Fibroblast of skin of back (primary cell): ENCODE measurements around the gene NFASC.
A peak's percentile ranks its signal among the peaks of the same experiment; 100 is the strongest.

Experiments
- DNase-seq: peaks from one replicate; pipeline ENCODE4 v3.0.0-alpha.2; 2013

NFASC gene

DNA sequence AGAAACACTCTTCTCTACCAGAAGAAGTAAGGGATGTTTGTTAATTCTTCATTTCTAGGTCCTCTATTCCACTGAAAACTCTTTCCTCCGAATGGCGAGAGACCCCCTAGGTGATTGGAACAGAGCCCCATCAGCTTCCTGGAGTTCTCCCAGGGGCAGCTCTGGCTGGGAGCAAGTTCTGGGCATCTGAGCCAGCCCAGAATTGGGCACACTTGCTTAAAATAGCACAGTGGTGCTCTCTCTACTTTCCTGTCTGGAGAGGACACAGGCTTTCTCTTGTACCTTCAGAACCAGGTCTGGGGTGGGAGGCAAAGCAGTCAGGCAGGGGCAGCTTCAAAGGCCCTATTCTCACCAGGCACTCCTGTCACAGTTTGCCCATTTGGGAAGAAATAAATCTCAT is 89.2 kb downstream of the NFASC start:
- DNase-seq, result no peak

DNA sequence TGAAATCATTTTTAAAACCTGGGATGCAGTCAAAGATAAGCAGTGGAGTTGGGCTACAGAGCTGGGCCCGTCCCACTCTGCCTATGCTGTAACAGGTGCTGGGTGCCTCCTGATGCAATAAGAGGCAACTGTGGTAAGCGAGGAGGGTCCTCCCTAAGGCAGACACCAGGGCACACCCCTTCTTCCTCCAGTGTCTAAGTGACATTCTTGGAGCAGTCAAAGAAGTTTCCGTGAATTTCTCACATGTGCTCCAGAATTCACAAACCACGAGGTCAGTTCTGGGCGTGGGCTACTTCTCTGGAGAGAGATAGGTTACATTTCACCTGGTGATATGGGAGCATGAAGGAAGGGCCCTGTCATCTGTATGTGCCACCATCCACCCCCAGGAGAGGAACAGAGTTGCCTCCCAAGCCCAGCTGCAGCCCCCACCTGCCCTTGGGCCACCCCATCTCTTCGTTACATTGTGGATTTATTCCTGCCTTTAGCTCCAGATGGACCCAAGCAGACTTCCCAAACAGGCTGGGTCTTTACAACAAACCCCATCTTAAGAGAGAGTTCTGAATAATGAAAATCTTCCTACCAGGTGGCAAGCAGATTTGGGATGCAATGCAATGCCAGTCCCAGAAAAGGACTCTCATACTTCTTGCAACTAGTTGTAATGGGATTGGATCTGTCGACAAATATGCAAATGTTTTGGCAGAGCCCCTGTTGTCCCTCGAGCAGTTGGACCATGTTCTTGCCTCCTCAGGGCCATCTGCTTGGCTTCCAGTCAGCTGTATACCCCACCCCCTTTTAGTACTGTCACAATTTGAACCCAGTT is 89.9 kb downstream of the NFASC start:
- DNase-seq, result no peak

DNA sequence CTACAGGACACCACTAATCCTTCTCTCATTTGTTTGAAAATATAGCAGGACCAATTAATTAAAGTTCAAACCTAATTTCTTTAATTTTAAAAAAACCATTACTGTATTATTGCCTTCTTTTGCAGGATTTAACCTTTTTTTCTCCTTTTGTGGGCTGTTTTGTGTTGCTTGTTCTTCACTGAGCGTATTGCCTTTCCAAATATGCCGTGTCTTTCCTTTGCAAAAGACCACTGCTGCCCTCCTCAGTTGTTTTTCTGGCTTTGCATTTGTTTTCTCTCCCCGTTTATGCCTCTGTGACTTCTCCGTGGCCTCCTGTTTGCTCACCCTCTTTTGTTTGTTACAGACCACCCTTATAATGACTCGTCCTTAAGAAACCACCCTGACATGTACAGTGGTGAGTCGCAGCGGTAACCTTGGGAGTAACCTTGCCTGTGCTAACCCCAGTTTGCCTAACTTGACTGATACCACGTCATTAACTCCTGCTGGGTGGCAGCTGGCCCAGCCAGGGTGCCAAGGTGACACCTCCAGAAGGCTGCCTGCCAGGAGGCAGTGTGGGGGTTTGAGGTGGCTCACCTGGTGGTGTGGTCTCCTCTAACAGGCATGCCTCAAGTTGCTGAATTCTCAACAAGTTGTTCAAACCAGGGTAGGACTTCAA is 91.2 kb downstream of the NFASC start:
- DNase-seq, result no peak

DNA sequence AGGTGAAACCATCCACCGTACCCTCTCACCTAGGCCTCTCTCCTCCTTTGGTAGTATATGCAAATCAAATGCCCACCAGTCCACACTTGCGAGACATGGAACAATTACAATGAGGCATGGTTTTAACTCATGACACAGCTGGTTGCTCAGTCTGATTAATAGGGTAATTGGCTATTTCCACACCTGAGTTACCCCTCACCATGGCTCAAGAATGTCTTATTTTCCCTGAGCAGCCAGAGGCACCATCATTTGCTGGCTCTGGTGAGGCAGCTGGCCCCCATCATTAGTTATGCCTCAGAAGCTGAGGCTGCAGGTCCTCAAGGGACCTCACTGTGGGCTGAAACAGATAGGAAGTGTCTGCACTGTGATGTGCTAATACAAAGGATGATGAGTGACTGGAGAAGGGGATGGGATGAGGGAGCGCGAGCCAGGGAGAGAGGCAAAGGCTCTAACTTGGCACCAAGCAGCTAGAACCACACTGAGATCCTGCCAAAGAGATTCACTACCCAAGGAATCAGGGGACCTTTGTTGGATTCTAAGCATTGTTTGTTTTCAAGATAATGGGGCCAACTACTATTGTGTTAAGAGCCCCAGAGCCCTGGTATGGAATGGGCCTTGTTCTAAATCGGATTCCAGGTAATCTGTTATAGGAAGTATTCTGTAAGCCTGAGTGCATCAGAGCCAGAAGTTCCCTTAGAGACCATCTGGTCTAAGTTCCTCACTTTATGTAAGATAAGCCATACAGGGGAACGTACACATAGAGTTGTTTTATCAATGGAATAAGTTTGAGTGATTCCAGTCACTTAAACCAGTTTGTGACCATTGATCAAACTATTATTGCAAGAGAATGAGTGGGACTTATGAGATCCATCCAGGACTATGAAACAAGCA is 92.3 kb downstream of the NFASC start:
- no peak for DNase-seq

DNA sequence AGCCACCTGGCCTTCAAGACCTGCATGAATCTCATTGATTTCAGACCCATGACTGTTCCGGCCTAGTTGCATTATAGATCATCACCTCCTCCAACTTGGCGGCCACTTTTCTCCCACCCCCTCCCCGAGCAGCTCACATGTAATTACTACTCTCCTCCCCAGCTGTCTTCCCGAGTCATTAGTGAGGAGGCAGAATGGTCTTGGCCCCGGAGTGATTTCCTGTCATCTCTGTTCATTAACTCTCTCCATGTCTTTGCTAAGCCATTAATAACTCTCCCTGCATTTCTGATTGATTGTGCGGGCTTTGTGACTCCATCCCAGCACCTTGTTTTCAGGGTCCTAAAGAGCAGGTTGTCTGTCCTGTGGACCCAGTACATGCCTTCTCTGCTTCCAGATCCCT is 96.8 kb downstream of the NFASC start:
- no peak for DNase-seq

DNA sequence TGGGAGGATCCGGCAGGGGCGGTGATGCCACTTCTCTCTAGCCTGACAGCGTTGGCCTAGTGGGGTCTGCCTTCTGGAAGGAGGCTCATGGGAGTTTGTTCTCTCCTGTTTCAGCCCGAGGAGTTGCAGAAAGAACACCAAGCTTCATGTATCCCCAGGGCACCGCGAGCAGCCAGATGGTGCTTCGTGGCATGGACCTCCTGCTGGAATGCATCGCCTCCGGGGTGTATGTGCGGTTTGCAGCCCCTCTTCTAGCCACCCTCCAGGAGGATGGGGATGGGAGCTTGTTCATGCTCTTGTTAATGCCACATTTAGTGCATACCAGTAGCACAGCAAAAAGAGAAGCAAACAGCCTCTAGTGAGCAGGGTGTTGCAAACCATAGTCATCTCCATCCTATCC is 97.5 kb downstream of the NFASC start:
- DNase-seq, result no peak

DNA sequence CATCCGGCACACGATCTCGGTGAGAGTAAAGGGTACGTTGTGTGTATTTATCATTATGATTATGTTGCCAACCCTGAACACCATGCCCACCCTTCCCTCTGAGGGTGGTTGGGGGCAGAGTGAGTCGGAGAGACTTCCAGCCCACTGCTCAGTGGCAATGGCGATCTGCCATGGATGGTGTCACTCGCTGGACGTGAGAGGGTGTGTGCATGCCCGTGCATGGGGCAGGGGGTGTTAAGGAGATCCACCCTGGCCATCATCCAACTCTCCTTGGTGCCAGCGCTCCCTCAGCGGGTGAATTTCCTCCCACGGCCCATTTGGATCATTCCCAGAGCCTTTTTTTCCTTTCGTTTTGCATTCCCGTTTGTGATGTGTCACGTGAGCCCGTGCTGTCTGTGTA is 98.3 kb downstream of the NFASC start:
- DNase-seq, result no peak

DNA sequence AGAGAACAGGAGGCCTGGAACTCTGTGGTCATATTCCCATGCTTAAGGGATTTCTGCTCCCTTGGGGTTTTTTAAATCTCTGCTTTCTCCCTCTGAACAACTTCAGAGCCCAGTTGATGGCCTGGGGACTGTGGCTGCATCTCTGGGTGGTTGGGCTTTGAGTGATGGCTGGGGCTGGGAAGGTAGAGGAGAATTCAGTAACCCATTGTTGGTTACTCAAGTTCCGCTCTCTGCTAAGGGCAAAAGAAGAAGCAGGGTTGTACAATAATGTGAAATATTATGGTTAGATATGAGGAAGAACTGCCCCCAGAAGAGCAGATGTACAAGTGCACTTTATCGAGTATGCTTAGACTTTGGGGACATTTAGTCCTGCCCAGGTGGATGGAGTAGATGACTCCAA is 100.3 kb downstream of the NFASC start:
- DNase-seq, result no peak

DNA sequence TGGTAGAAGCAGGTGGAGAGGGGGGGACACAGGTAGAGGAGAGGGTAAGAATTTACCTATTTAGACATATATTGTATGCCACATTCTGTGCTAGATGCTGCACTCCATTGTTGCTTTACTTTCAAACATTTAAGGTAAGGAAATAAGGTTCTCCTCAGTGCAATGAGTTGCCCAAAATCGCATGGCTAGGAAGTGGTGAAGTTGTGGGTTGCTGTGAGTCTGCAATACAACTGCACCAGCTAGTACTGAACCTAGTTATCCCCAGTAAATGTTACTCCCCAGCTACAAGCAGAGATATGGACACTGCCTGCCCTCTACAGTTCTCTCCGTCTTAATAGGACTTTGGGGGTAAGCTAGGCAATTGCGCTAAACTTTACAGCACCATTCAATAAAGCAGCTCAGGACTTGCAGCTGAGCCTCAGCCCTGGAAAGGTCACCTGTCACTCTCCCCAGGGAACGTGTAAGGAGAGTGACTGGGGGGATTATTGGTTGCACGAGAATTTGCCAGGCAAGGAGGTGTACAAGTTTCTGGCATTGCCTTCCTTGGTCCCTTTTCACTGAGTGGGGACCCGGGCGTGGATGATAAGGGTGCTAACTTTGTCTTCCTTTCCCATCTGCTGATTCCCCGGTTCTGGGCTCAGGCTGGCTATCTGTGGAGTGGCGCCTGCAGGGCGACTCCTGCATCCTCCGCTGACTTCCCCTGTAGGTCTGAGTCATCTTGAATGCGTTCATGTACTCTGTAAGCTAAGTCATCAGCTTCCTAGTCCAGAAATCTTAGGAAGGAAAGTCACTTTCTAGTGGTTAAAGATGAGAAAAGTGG is 101.1 kb downstream of the NFASC start:
- DNase-seq, result peak; percentile 67

DNA sequence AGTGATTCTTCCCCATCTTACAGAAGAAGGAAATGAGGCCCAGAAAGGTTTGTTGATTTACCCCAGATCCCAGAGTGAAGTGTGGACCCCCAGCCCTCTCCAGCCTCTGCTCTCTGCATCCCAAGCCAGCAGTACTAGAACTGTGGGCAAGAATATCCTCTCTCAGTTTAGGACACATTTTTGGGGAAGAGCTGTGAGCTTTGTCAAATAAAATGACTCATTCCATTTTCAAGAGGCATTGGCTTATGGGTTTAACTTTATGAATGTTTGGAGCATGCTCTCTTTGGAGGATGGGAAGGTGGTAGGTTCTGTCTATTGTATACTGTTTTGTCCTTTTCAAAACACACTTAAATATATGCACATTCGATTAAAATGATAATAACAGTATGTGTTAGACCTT is 101.8 kb downstream of the NFASC start:
- DNase-seq, result peak; percentile 6

DNA sequence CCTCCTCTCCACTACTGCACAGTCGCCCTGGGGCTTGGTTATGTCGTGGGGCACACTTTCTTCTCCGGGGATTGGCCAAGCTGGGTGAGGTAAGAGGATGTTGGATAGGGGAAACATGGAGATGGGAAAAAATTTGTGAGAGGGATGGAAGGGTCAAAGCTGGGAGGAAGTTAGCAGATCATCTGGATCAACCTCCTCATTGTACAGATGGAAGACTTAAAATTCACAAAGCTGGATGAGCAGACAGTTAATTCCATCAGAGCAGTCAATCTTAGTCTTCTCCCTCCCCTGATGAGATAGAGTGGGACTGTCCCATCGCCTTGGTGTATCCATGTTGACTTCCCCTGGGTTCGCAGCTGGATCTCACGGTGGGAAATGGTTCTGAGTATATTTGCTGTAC is 102.8 kb downstream of the NFASC start:
- DNase-seq, result no peak

DNA sequence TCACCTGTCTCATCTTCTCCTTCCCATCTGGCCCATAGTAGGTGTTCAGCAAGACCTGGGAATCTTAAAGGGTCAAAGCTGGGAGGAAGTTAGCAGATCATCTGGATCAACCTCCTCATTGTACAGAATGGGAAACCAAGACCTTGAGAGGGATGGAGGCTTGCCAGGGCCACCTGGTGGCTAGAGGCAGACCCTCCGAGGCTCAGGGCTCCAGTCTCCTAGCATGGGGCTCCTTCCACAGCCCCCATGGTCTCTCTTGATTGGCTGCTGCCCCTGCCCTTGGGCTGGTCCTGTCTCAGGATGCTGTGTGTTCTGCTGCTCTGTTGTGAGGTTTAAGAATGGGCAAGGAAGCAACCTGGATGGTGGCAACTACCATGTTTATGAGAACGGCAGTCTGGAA is 103.7 kb downstream of the NFASC start:
- DNase-seq, result no peak

DNA sequence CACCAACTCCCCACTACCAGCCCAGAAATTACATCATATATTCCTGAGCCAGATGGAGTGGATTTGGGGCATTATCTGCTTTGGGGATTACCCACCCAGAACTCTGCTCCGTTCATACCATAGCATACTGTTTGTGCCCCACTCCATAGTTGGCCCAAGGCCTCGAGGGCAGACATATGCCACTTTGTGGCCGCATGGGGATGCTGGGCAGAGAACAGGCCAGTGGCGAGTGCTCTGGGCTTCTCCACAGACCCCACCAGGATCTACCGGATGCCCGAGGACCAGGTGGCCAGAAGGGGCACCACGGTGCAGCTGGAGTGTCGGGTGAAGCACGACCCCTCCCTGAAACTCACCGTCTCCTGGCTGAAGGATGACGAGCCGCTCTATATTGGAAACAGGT is 104.4 kb downstream of the NFASC start:
- no peak for DNase-seq

DNA sequence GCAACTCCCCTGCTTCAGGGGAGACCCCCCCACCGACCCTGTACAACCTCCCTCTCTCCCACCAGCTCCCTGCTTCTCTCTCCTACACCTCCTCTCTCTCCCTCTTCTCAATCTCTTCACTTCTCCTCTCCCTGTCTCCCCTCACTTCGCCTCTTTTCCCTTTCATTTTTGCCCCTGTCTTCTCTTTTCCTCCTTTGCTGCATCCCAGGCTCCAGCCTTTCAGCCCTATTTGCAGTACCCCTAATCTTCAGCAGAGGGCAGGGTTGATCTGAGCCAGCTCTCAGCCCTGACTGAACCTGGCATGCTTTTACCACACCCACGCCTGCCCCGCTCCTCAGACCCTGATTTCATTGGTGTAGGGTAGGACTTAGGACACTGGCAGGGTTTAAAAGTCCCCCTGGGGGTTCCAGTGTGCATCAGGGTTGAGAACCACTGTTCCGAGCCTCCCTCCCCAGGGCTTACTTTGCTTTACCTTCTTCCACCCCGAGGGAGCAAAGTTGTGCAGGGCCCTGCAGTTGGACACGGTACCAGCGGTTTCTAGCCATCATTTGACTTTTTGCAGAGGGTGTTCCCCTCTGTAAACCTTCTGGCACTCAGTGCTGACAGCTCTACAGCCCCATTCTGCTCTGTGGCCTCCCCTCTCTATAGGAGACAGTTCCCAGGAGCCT is 105.0 kb downstream of the NFASC start:
- DNase-seq, result peak; percentile 42

DNA sequence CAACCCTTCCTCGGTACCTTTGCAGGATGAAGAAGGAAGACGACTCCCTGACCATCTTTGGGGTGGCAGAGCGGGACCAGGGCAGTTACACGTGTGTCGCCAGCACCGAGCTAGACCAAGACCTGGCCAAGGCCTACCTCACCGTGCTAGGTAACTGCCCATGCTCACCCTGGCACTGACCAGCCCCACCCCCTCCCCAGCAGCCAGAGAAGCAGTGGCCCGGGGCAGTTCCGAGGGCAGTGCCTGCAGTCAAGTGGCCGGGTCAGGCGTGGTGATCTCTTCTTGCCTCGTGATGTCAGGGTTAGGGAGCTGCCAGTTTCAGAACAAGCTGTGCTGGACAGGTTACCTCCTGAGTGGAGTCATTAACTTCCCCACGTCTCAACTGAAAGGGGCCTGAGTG is 106.0 kb downstream of the NFASC start:
- no peak for DNase-seq

DNA sequence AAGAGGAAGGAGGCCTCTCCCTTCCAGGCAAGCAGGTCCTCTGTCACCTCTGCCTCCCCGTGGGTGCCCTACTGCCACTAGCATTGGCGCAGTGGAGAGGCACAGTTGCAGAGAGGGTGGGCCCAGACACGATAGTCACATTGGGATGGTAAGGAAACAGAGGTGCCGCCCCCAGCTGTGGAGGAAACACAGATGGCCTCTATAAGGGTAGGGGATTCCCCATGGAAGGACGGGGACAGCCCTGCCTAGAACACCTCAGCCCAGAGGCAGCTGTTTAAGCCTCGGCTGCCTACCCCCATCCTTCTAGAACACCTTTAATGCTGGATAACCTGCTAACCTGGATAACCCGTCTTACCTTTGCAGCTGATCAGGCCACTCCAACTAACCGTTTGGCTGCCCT is 106.7 kb downstream of the NFASC start:
- DNase-seq, result no peak

DNA sequence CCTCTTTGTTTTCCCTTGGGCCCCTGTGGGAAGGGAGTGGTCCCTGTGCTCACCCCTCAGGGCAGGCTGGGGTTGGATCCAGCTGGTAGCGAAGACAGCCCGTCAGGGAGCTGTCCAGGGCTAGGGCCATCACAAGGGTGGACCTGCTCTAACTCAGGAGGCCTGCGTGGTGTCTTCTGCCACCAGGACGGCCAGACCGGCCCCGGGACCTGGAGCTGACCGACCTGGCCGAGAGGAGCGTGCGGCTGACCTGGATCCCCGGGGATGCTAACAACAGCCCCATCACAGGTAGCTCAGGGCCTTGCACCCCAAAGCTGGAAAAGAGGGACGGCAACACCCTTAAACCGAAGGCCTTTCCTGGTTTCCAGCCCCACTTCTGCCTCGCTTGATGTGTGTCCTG is 108.1 kb downstream of the NFASC start:
- DNase-seq, result no peak

DNA sequence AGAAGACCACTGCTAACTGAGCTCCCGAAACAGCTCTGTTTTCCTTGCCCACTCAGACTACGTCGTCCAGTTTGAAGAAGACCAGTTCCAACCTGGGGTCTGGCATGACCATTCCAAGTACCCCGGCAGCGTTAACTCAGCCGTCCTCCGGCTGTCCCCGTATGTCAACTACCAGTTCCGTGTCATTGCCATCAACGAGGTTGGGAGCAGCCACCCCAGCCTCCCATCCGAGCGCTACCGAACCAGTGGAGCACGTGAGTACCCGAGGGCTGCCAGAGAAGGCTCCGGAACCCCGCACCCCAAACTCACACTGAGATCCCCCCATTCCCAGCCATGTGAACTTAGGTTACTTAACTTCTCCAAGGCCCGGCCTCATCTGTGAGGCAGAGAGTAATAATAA is 108.6 kb downstream of the NFASC start:
- no peak for DNase-seq

DNA sequence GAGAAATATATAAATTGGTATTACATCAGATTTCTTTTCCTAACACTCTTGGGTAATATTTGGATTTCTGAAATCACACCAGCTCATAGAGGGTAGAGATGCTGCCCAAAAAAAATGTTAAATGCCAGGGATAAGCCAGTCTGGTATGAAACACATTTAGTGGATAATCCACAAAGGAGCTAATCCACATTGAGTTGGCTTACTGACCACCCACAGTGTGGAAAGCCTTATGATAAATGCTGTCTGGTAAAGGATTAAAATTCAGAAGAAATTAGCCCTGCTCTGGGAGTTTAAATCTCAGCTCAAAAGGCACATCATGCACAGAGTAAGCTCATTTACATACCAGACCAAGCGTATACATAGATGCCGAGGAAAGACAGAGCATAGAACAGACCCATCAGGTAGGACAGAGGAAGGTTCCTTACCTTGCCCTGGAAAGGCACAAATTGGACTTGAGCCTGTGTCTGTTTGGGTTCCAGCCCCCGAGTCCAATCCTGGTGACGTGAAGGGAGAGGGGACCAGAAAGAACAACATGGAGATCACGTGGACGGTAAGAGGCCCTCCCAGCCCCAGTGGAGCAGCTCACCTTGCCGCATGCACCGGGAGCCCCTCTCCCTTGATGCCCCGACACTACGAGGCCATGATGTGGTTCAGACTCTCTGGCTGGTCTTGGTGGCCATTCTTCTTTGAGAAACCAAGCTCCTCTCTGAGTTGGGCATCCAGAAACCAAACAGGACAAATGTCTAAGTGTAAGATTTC is 109.4 kb downstream of the NFASC start:
- no peak for DNase-seq

DNA sequence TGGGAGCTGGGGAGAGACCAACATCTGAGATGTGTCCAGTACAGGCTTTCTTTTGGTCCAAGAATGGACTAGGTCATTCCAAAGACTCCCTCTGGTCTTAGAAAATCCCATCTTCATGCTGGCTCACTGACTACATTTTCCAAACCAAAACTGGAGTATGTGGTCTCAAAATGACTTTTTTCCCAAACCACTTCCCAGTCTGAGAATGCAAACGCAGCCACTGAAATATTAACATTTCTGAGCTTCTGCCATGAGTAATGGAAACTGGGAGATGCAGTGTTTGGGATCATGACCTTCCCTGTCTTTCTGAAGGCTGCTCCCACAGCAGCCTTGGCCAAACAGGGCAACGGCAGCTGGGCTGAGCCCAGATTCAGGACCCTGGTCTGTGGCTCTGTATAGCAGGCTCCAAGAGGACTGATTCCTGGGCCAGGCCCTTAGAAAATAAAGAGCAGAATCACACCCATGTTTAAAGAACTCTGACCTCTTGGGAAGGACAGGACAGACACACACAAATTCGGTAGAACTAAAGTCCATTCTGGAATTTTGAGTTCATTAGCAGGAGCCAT is 110.3 kb downstream of the NFASC start:
- peak; percentile 6 for DNase-seq

DNA sequence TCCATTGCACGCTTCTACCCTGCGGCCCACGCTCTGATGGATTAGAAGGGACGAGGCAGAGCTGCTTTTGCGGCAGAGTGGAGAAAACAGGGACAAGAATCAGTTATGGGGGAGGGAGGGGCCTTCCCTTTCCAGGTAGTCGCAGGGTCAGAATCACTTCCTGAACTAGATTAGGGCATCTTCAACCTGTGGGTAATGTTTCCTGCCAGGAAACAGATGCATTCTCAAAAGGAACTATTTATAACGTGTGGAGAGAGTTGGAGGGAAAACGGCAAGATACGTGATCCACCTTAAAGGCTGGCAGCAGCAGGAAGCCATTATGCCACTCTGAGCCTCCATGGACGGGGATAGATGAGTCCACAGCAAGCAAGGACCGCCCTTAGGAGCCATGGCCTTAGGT is 112.5 kb downstream of the NFASC start:
- no peak for DNase-seq
